GM21529 (cell line): ENCODE measurements around the gene MIS18A.
A peak's percentile ranks its signal among the peaks of the same experiment; 100 is the strongest.
"Not testable (repeated sequence)": the region's sequence is repeated elsewhere in the genome, so short reads cannot be mapped to it uniquely, and the experiment has no call there.

Experiments
- ATAC-seq: cut with Tn5 transposase; IDR thresholded peaks from one replicate; pipeline ENCODE4 v1.9.1; 2021; ENCODE audit not compliant: unreplicated experiment

Gene MIS18A, protein sequence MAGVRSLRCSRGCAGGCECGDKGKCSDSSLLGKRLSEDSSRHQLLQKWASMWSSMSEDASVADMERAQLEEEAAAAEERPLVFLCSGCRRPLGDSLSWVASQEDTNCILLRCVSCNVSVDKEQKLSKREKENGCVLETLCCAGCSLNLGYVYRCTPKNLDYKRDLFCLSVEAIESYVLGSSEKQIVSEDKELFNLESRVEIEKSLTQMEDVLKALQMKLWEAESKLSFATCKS

DNA sequence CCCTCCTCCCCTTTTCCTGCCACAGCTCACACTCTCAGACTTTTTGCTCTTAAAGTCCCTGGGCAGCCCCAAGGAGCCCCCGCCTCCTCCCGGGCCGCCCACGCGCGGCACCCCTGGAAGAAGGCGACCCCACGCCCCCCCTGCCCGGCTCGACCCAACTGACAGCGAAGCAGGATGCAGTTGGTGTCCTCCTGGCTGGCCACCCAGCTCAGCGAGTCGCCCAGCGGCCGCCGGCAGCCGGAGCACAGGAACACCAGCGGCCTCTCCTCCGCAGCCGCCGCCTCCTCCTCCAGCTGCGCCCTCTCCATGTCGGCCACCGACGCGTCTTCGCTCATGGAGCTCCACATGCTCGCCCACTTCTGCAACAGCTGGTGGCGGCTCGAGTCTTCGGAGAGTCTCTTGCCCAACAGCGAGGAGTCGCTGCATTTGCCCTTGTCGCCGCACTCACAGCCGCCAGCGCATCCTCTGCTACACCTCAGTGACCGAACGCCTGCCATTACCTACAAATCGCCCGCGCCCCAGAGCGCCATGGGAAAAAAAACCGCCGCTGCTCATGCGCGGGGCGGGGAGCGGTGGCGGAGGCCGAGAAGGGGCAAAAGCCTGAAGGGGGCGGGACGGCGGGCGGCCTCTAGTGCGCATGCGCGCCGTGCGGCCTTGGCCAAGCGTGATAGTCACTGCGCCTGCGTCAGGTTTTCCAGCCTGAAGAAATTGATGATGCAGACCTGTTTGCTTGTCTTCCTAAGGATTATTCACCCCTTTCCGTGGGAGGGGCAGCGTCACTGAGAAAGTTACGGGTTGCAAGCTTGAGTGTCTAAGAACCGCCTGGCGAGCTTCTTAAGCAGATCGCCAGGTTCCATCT, at the start of gene MIS18A:
Gene MIS18A, minus strand, starts transcription at position 532 of the 859 bp plus-strand sequence. Its CDS starts 35 bp downstream, at position 497.
- ATAC-seq = peak; percentile 93

DNA sequence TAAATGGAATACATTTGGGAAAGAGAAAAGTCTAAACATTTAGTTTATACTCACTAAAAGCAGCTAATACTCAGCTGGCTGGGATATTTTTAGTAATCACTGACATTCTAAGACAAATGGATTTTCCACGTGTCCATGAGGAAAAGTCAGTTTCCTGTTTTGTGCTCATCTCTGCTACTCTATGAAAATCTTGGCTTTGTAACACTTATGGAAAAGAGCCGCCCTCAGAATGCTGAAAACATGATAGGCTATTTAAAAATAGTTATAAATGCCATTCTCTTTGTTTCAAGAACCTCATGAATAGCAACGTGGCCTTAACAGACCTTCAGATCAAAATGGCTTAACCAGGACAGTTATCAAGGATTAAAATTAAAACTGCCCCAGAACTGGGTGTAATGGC, 49.7 kb upstream of the MIS18A start:
- no peak for ATAC-seq

DNA sequence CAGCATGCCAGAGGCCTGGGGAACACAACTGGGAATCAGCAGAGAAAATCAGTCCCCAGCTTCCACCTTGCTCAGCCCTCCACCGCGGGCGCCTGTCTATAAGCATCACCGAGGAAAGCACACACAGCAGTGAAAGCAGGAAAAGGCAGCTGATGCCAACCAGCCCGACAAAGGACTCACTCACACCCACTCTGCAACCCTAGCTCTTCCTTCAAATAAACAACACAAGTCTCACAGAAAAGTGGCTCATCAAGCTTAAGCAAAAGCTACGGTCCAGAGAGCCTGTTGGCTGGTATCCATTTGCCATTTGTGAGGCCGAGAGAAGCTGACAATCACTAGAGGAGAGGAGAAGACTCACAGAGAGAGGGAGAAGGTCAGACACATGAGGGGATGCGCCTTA, 46.9 kb upstream of the MIS18A start:
- ATAC-seq = no peak

DNA sequence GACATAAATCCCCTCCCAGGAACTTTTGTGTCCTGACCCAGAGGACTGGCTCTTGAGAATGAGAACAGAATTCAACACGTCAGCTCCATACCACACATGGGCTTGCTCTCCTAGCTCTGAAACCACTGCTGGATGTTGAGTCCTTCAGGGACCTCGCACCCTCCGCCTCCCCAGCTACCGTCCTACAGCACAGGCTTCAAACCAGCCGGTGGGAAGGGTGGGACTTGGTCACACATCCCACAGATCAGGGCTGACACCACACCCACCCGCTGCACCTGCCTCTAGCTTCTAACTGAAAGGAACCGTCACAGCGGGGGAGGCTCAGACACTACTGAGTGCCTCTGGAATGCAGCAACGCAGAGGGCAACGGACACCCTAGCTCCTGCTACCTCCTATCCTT, 43.8 kb upstream of the MIS18A start:
- no peak for ATAC-seq

DNA sequence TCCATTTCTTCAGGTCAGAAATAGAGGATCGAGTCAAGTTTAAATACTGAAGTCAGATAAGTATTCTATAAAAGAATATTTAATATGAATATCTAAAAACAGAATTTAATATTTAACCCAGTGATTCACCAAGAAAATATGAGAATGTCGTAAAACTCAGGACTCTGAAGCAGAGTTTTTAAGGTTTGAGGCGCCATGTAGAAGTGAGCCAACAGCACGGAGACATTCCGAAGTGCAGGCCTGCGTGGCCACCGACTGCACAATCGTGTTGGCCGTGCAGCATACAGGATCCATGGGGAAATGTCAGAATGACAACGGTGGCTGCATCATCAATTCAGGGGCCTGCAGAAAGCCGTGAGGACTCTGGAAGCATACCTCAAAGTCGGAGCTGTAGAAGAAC, 43.3 kb upstream of the MIS18A start:
- ATAC-seq = no peak

DNA sequence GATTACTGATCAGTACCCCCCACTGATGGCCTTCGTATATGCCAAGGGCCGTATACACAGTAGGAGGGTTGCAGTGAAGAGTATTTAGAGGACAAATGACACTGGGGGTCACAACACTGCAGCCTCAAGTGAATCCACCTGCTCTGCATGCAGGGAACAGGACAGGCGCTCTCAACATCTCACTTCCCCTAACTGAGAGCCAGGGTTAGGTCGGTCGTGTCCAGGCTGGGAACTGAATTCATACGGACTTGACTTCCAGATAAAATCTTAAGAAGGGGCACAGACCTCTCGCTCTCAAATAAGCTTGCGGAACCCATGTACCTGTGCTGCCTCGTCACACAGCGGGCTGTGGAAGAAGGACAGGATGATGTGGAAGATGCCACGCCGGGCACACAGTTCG, 42.6 kb upstream of the MIS18A start:
- no peak for ATAC-seq

DNA sequence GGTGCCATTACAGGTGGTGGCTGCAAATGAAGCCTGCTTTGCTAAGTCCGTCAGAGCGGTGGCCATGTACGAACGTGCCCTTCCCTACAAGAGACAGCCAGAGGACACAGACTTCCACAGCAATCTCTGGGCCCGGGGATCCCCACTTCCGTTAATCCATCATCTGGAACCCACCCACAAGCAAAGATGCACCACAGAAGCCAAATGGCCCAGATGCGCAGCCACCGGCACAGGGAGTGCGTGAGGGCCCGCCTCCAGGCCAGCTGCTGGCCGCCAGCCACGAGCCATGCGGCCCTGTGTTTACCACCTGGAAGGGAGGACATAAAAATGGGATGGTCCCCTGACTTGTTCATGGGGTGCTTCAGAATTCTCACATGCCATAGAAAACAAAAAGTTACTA, 41.9 kb upstream of the MIS18A start:
- ATAC-seq = no peak

DNA sequence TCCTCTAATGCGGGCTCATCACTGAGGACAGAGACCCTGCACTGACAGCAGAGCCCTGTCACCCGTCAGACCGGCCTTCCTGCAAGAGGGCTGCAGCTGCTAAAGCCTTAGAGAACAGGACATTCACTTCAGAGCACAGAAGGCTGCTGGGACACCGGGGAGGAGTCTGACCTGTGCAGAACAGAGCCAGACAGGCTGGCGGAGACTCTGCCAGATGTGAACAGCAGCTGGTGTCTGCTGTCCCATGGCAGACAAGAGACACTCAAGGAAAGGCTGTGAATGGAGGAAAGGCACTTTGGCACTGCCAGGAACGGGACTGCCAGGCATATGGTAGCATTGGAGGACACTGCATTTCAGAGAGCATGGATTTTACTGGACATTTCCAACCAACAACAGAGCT, 41.2 kb upstream of the MIS18A start:
- ATAC-seq = no peak

DNA sequence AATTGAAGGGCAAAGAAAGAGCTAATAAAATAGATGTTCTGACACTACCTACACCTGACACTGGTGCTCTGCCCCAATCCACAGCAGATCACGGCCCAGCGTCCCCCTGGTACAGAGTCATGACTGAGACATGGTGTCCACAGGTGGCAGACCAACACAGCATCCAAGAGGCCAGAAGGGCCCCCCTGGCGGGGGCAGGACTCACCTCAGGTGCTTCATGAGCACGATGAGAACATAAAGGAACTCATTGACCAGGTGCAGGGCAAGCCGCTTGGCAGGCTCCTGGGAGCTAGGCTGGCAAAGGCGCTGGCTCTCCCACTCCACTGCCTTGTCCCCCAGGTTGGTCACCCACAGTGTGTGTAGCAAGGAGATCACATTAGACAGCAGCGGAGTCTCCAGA, 40.2 kb upstream of the MIS18A start:
- no peak for ATAC-seq

DNA sequence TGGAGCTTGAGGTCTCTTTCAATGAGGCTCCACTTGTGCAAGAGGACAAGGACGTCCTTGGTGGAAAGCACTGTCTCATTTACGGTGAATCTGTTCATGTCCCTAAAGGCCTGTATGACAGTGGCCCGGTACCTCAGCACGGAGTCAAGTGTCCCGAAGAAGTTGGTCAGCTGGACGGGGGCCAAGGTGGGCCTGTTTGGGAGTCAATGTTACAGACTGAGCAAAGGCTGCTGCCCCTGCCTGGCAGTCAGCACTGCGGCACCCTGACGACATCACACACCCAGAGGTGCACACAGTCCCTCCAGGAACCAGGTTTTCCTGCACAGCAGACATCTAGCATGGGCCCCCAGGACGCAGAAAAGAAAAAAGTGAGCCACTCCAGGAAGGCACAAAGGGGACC, 38.9 kb upstream of the MIS18A start:
- no peak for ATAC-seq

DNA sequence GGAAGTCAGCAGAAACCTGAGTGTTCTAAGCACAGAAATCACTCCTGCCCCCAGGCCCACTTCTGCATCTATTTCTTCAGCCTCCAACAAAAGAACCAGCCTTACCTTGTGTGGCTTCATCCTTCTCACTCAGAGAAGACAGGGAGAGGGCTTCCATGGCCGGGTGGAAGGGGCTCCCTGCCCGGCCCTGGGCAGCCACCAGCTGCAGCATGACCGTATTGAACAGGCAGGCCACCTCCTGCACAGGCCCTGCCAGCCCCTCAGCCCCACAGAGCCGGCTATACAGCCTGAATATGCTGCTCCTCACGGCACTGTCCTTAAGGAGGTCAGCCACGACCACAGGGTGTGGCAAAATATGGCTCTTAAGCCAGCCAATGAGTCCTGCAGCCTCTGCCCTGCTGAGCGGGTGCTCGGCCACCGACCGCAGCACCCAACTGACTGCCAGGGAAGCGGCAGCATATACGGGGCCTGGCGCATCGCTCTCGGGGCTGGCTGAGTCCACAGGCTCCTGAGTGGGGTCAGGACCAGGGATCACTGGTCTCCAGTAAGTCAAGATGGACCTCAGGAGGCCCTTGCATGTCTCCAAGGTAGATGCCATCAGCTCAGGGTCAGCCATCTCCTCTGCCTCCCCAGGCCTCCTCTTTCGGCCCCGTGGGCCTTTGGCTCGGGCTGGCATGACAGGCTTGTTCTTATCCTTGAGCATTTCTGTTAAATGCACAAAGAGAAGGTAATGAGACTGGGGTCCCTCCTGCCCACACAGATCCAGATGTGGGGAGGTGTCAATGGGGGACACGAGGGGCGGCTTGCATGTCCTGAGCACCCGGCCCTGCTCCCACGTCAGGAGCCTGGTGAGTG, 37.7 kb upstream of the MIS18A start:
- no peak for ATAC-seq

DNA sequence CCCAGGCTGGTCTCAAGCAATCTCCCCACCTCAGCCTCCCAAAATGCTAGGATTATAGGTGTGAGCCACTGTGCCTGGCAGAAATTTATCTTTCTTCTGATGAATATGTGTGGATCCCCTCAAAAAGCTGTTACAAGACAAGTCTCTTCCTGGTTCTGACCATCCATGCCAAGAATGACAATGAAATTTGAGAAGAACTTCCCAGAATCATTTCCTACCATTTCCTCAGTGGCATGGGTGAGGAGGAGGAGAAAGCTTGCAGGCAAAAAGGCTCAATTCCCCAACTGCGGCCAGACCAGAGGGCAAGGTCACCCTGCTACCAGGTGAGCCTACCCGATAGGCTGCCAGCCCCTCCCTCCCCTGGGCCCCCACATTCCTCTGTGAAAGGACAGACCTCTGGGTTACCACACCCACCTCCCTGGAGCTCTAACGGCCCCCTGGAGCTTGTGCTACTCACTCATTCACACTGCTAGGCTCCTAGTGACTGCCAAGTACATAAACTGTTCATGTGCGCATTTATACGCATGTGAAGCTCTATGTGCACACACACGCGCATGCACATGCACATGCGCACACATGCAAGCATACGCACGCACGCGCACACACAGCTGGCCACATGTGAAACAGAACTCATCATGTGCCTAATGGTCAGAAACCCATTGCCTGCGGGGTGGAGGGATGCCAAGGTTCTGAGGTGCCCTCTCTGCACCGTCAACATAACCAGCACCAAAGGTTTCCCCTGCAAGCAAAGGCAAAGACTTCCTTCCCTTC, 36.8 kb upstream of the MIS18A start:
- no peak for ATAC-seq

DNA sequence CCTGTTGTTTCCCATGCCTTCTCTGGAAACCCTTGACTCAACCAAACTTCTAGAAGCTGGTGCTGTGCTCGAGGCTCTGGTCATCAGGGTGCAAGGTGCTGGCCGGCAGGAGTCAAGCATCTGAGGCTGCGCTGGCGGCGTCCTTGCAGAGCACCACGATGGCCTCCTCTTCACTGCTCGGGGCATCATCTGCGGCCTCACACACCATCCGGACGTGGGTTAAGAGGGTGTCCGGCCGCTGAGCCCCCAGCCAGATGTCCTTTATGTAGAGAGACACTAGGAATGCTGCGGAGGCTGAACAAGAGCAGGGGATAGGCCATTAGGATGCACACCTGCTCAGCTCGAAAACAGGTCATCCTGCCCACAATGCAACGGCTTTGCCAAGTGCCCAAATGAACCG, 36.0 kb upstream of the MIS18A start:
- no peak for ATAC-seq

DNA sequence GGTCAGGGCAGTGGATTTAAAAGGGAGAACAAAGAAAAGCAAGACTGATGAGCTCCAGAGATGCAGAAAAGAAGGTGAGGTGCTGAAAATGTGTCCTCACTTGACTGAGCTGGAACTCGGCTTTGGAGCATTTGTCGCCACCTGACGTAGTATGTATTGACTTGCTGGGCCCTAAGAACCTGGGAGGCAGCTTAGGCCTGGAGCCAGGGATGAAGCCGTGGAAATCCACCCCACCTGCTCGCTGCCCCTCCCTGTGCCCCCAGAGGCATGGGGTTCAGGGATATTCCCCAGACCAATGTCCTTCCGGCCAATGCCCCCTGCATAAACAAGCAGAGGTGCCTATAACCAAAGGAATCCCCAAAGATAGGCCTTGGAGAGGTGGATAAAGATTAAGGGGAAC, 34.1 kb upstream of the MIS18A start:
- no peak for ATAC-seq

DNA sequence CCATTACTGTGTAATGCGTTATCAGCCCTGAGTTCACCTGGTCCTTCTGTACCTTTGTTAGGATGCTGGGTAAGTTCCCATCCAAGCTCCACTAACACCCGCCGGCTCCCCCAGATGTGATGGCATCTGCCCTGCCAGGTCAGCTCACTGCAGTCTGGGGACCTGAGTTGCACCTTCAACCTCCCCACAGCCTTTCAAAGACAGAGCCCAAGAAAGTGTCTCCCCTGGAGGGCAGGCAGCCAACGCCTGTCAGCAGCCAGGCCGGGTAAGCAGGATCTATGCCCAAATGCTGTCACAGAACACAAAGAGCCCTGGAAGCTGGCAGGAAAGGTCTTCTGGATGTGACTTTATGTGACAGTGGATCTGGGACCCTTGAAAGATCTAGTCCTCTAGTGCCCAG, 33.5 kb upstream of the MIS18A start:
- no peak for ATAC-seq

DNA sequence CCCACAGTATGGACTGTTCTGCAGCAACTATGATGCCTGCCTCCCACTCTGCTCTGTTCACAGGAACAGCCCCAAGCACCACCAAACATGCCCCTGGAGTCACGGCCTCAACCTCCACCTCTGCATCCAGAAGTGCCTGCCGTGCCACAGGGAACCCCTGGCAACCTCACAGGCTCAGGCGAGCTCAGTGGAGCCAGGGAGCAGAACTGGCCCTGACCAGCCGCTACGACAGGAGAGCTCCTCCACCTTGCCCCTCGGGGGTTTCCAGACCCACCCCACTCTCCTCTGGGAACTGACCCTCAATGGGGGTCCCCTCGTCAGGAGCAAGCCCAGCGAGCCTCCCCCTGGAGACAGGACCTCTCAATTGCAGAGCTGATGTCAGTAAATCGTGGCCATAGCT, 32.8 kb upstream of the MIS18A start:
- no peak for ATAC-seq

DNA sequence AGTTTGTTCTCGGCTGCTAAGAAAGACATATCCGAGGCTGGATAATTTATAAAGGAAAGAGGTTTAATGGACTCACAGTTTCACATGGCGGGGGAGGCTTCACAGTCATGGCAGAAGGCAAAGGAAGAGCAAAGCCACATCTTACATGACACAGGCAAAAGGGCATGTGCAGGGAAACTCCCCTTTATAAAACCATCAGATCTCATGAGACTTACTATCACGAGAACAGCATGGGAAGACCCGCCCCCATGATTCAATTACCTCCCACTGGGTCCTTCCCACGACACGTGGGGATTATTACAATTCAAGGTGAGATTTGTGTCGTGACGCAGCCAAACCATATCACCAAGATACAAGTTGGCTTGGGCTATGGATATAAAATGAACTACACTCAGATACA, 32.1 kb upstream of the MIS18A start:
- ATAC-seq = not testable (repeated sequence)

DNA sequence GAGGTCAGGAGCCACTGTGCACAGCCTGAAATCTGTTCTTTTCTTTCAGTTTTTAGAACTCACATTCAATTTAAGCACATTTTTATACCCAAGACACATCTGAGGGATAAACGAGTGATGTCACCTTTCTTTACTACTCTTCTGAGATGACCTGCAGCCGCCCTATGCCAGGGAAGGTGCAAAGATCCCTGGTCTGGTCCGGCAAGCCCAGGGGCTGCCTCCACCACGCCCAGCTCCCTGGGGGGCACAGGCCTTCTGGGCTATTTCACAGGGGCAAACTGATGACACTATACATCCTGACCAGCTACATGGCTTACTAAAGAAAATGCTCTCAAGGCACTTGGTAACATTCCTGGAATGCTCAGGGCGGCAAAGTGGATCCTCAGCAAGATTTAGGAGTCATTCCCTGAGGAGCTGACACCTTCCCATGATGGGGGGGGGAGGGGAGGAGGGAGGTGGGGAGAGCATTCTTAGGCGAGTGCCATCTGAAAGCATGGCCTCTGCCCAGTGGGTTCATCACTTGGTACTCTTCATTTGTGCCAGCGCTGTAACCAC, 31.1 kb upstream of the MIS18A start:
- ATAC-seq = no peak

DNA sequence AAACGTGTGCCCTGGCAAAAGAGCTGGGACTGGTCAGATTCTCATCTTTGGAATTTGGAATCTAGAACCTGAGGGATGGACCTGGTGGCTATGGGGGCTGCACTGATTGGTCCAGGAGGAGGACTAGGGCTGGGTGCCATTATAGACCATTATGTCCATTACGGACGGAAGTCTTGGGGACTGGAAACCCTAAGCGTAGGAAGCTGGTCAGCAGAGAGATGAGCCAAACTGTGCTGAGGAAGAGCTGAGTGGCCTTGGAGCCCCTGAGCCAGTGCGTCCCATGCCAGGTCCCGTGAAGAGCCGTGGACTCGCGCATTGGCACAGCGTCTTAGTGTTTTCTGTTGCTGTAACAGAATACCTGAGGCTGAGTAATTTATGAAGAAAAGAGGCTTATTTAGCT, 29.8 kb upstream of the MIS18A start:
- no peak for ATAC-seq

DNA sequence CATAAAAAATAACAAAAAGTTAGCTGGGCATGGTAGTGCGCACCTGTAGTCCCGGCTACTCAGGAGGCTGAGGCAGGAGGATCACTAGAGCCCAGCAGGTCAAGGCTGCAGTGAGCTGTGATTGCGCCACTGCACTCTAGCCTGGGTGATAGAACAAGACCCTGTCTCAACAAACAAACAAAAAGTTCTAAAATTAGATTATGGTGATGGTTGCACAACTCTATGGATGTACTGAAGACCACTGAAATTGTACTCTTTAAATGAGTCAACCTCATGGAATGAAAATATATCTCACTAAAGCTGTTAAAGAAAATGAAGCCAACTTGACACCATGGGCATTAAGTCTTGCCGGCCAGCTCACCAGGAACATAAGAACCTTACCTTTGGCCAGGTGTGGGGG, 28.9 kb upstream of the MIS18A start:
- ATAC-seq = no peak
